ENCODE data around the gene SEPHS1. TPM values are rescaled to one million over a fixed set of nuclear protein-coding genes. Genes with fewer than 3 reads are reported as not detected.

Gene SEPHS1
- total RNA-seq, 1 donor from 2014 or later: 25.1 TPM

DNA sequence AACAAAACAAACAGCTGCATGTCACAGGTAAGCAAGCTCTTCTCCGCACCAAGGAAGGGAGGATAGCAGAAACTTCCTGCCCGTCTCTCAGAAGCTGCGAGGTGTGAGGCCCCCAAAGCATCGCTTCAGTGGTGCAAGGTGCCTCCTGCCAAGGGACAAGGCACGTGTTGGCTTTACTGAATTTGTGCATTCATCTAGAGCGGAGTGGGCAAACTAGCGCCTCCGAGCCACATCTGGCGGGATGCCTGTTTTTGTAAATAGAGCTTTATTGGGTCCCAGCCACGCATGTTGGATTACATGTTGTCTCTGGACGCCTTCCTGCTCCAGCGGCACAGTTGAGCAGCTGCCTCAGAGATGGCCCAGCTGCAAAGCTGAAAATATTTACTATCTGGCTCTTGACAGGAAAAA lies 75.9 kb downstream of the SEPHS1 start:
- peak overlapping the region; percentile 47 for H3K27ac ChIP-seq (ENCODE audit: low read depth, low read length)
- H3K27me3 ChIP-seq (ENCODE audit: control insufficient read depth in 3 of 3, insufficient read depth in 3 of 3, low read length in 3 of 3): no peaks in the 10 kb centered on the region
- no peaks in the 10 kb centered on the region for H3K36me3 ChIP-seq (ENCODE audit: control insufficient read depth in 3 of 3, insufficient read depth in 3 of 3, low read length in 3 of 3)
- peak overlapping the region in 2 of 3 donors; percentile 14 to 65 for H3K9ac ChIP-seq (ENCODE audit: low read depth in 1 of 3, low read length in 3 of 3)
- H3K4me3 ChIP-seq (ENCODE audit: low read length in 3 of 3): peak overlapping the region; percentile 45 to 57 (median 56)
- H3K9me3 ChIP-seq (ENCODE audit: control insufficient read depth in 3 of 3, low read length in 3 of 3): no peaks in the 10 kb centered on the region
- peaks cover 11 to 17% (median 16%) of the 10 kb centered on the region in 3 donors for H3K4me1 ChIP-seq (ENCODE audit: control insufficient read depth in 3 of 3, insufficient read depth in 3 of 3, low read length in 3 of 3)

DNA sequence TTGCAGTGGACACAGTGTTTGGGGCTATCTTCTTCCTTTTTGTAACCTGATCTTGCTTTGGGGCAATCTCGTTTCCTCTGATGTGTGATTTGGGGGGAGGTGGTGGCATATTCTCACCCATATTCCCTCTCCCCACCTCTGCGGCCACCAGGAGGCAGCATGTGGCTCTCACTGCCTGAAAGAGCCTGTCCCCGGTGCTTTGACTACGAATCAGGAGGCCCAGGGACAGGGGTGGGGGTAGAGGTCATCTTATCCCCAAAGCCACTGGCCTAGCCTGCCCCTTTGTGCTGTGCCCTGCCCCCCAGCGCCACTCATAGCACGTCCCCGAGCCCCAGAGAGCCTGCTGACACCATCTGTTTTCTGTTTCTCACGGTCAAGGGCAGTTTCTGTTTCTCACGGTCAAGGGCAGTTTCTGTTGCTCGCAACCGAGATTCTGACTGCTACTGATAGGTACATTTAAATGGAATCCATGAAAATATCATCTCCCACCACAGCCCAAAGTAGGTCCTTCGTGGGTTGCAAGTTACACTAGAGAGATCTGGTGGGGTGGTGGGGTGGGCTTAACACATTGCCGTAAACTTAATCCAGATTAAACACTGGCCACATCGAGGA lies 76.4 kb downstream of the SEPHS1 start:
- H3K27ac ChIP-seq (ENCODE audit: low read depth, low read length): peak overlapping the region; percentile 47
- H3K27me3 ChIP-seq (ENCODE audit: control insufficient read depth in 3 of 3, insufficient read depth in 3 of 3, low read length in 3 of 3): no peaks in the 10 kb centered on the region
- peak overlapping the region; percentile 45 to 57 (median 56) for H3K4me3 ChIP-seq (ENCODE audit: low read length in 3 of 3)
- H3K36me3 ChIP-seq (ENCODE audit: control insufficient read depth in 3 of 3, insufficient read depth in 3 of 3, low read length in 3 of 3): no peaks in the 10 kb centered on the region
- peaks cover 11 to 17% (median 16%) of the 10 kb centered on the region in 3 donors for H3K4me1 ChIP-seq (ENCODE audit: control insufficient read depth in 3 of 3, insufficient read depth in 3 of 3, low read length in 3 of 3)
- peak overlapping the region in 2 of 3 donors; percentile 14 to 65 for H3K9ac ChIP-seq (ENCODE audit: low read depth in 1 of 3, low read length in 3 of 3)
- H3K9me3 ChIP-seq (ENCODE audit: control insufficient read depth in 3 of 3, low read length in 3 of 3): no peaks in the 10 kb centered on the region

GRCh38 chr10:13270877-13271551 lies 77.1 kb downstream of the SEPHS1 start:
- peak overlapping the region; percentile 47 for H3K27ac ChIP-seq (ENCODE audit: low read depth, low read length)
- no peaks in the 10 kb centered on the region for H3K9me3 ChIP-seq (ENCODE audit: control insufficient read depth in 3 of 3, low read length in 3 of 3)
- H3K4me1 ChIP-seq (ENCODE audit: control insufficient read depth in 3 of 3, insufficient read depth in 3 of 3, low read length in 3 of 3): peaks cover 11 to 17% (median 16%) of the 10 kb centered on the region in 3 donors
- peak overlapping the region in 1 of 3 donors; percentile 57 for H3K4me3 ChIP-seq (ENCODE audit: low read length in 3 of 3)
- H3K36me3 ChIP-seq (ENCODE audit: control insufficient read depth in 3 of 3, insufficient read depth in 3 of 3, low read length in 3 of 3): no peaks in the 10 kb centered on the region
- H3K9ac ChIP-seq (ENCODE audit: low read depth in 1 of 3, low read length in 3 of 3): no peak overlapping the region
- no peaks in the 10 kb centered on the region for H3K27me3 ChIP-seq (ENCODE audit: control insufficient read depth in 3 of 3, insufficient read depth in 3 of 3, low read length in 3 of 3)

DNA sequence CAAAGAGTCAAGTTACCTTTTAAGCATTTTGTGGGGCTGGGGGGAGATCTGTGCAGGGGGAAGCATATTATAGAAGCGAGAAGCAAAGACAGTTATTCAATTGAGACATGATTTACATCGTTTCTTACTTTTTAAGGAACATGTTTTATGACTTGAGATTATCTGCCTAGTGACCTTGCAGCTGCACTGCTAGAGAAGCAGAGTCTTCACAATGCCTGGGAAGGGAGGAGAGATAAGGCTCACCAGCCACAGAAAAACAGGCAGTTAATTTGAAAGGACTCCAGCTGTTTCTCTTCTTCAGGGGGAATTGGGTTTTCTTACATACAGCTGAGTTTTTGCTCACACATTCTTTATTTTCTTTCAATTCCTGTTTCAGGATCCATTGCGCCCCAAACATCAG lies 79.3 kb downstream of the SEPHS1 start:
- no peak overlapping the region for H3K9ac ChIP-seq (ENCODE audit: low read depth in 1 of 3, low read length in 3 of 3)
- H3K27me3 ChIP-seq (ENCODE audit: control insufficient read depth in 3 of 3, insufficient read depth in 3 of 3, low read length in 3 of 3): no peaks in the 10 kb centered on the region
- H3K36me3 ChIP-seq (ENCODE audit: control insufficient read depth in 3 of 3, insufficient read depth in 3 of 3, low read length in 3 of 3): no peaks in the 10 kb centered on the region
- no peak overlapping the region for H3K4me3 ChIP-seq (ENCODE audit: low read length in 3 of 3)
- H3K27ac ChIP-seq (ENCODE audit: low read depth, low read length): no peak overlapping the region
- H3K4me1 ChIP-seq (ENCODE audit: control insufficient read depth in 3 of 3, insufficient read depth in 3 of 3, low read length in 3 of 3): peaks cover 11 to 17% (median 16%) of the 10 kb centered on the region in 3 donors
- H3K9me3 ChIP-seq (ENCODE audit: control insufficient read depth in 3 of 3, low read length in 3 of 3): no peaks in the 10 kb centered on the region

DNA sequence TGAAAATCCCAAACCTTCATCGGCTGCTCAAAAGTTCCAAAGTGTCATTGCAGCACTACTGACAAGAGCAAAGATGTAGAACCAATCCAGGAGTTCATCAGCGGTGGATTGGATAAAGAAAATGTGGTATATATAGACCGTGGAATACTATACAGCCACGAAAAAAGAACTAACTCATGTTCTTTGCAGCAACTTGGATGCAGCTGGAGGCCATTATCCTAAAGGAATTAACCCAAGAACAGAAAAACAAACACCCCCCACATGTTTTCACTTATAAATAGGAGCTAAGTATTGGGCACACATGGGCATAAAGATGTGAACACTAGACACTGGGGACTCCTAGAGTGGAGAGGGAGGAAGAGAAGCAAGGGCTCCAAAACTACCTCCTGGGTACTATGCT lies 79.8 kb downstream of the SEPHS1 start:
- Histone ChIP-seq H3K4me3 (ENCODE audit: low read length in 3 of 3) (no peak overlapping the region), H3K36me3 (ENCODE audit: control insufficient read depth in 3 of 3, insufficient read depth in 3 of 3, low read length in 3 of 3) (no peaks in the 10 kb centered on the region), H3K27me3 (ENCODE audit: control insufficient read depth in 3 of 3, insufficient read depth in 3 of 3, low read length in 3 of 3) (no peaks in the 10 kb centered on the region), H3K27ac (ENCODE audit: low read depth, low read length) (no peak overlapping the region), H3K9ac (ENCODE audit: low read depth in 1 of 3, low read length in 3 of 3) (no peak overlapping the region), H3K9me3 (ENCODE audit: control insufficient read depth in 3 of 3, low read length in 3 of 3) (no peaks in the 10 kb centered on the region), H3K4me1 (ENCODE audit: control insufficient read depth in 3 of 3, insufficient read depth in 3 of 3, low read length in 3 of 3) (peaks cover 11 to 17% (median 16%) of the 10 kb centered on the region in 3 donors)

Other genes with a start within 250 kb of the SEPHS1 start
- 13.0 TPM for gene OPTN, start 248.1 kb downstream of the SEPHS1 start, total RNA-seq
- 4.2 TPM for gene MCM10, start 186.7 kb downstream of the SEPHS1 start, total RNA-seq
- 1.6 TPM for gene UCMA, start 113.9 kb downstream of the SEPHS1 start, total RNA-seq
- 37.1 TPM for gene PHYH, start 48.2 kb downstream of the SEPHS1 start, total RNA-seq
- 6.8 TPM for gene BEND7, start 180.7 kb upstream of the SEPHS1 start, total RNA-seq
- 24.0 TPM for gene PRPF18, start 238.7 kb upstream of the SEPHS1 start, total RNA-seq

Measured in skeletal muscle tissue (tissue), 4 donors.